Measurements from ENCODE around the gene GNS.

GNS gene

DNA sequence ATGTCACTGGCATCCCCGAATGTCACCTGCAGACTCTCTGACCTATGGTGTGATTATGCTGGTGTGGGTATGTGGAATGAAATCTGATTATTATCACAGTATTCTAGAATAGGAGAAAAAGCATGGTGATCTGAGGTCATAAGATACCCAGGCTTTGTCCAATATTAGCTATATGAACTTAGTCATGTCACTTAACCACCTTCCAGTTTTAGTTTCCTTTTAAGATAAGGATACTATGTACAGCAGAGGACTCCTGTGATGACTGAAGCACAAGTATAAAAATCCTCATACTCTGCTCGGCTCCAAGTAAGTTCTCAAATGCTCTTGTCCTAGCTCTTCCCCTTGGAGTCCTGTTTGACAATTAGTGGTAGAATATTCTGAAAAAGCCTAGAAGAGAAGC is 2.8 kb downstream of the GNS start:
- H3K27ac ChIP-seq: no peak overlapping the region
- TF ChIP-seq ZFX (IDR thresholded peaks at IDR 0.05; ENCODE audit: borderline replicate concordance): no peak
- TF ChIP-seq, protein P1, sequence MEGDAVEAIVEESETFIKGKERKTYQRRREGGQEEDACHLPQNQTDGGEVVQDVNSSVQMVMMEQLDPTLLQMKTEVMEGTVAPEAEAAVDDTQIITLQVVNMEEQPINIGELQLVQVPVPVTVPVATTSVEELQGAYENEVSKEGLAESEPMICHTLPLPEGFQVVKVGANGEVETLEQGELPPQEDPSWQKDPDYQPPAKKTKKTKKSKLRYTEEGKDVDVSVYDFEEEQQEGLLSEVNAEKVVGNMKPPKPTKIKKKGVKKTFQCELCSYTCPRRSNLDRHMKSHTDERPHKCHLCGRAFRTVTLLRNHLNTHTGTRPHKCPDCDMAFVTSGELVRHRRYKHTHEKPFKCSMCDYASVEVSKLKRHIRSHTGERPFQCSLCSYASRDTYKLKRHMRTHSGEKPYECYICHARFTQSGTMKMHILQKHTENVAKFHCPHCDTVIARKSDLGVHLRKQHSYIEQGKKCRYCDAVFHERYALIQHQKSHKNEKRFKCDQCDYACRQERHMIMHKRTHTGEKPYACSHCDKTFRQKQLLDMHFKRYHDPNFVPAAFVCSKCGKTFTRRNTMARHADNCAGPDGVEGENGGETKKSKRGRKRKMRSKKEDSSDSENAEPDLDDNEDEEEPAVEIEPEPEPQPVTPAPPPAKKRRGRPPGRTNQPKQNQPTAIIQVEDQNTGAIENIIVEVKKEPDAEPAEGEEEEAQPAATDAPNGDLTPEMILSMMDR (IDR thresholded peaks at IDR 0.05): no peak

DNA sequence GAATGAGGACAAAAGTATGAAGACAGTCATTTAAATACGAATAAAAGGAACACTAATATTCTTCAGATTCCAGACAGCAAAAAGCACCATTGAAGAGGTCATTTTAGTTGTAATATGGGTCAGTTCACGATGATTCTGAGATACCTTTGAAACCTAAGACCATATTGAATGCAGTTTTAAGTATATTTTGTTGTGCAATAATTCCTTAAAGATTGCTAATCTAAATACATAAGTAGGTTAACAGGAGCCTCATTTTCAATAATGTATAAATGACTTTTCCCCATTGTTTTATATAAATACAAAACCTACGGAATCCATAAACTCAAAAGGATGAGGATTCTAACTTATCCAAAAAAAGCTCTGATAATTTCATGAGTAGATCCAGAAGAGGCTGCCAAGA is 5.8 kb downstream of the GNS start:
- no peak for TF ChIP-seq ZFX (IDR thresholded peaks at IDR 0.05; ENCODE audit: borderline replicate concordance)
- no peak overlapping the region for H3K27ac ChIP-seq

DNA sequence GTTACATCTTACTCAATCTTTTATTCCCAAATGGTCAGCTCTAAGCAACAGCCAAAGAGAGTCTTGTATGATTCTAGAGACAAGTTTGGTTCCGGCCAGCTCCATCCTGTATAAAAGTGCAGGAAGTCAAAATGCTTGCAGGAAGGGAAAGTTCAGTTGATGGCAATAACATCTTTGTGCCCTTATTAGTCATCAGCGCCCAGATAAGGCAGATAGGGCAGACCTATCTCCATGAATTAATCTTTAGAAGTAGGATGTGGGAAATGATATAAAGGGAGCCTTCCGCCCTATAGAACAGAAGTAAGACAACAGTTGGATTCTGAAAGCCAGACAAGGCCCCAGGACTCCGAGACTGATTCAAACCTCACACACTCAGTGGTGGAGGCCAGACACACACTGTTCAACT is 6.4 kb downstream of the GNS start:
- no peak overlapping the region for H3K27ac ChIP-seq
- TF ChIP-seq, protein P1 (IDR thresholded peaks at IDR 0.05): no peak
- TF ChIP-seq ZFX (IDR thresholded peaks at IDR 0.05; ENCODE audit: borderline replicate concordance): no peak

DNA sequence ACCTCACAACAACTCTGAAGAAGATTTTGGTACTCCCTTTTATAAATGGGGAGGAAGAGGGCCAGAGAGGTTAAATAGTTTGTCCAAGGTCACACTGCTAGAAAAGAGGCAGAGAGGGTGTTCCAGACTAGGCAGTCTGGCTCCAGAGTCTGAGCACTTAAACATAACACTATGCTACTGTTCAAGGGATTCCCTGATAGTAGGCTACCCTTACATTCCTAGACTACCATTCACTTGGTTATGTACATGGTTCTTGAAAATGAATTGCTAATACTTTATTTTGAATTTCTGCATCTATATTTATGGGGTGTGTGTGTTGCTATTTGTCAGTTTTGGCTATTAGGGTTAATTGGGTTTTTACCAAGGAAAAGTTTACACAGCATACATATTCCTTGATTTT is 7.2 kb downstream of the GNS start:
- no peak overlapping the region for H3K27ac ChIP-seq
- TF ChIP-seq, protein P1 (IDR thresholded peaks at IDR 0.05): no peak
- no peak for TF ChIP-seq ZFX (IDR thresholded peaks at IDR 0.05; ENCODE audit: borderline replicate concordance)

DNA sequence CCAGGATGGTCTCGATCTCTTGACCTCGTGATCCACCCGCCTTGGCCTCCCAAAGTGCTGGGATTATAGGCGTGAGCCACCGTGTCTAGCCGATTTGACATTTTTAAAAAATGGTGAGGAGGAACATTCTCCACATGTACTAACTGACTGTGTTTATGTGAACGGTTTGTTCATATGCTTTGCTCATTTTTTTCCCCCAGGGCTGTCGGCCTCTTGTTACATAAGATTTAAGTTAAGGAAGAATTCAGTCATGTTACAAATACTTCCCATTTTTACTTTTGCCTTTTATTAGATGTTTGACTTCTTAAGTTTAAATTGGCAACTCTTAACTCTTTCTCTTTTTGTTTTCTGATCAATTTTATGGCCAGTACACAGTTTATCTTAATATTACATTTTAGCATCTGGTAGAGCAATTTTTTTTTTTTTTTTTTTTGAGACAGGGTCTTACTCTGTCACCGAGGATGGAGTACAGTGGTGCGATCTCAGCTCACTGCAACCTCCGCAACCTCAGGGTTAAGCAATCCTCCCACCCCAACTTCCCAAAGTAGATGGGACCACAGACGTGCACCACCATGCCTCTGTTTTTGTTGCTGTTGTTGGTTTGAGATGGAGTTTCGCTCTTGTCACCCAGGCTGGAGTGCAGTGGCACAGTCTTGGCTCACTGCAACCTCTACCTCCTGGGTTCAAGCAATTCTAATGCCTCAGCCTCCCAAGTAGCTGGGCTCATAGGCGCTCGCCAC is 9.6 kb downstream of the GNS start:
- H3K27ac ChIP-seq: no peak overlapping the region

DNA sequence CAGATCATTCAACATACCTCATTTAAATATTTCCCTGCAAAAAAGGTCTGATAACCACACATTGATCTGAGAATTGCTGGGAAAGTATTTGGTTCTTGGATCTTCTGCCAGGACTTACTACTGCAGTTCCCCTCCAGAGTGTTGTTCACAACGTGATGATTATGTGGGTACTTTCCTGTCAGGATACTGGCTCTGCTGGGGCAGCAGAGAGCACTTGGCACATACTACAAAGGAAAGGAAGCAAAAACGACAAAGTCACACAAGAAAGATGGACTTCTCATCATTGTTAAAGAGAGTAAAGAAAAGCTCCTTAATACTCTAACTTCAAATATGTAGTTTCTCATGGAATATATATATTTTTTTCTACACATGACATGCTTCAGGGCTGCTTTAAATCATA is 11.5 kb downstream of the GNS start:
- H3K27ac ChIP-seq: no peak overlapping the region
- TF ChIP-seq, protein P1 (IDR thresholded peaks at IDR 0.05): no peak
- TF ChIP-seq ZFX (IDR thresholded peaks at IDR 0.05; ENCODE audit: borderline replicate concordance): no peak

More for the DNA sequence above, 9.6 kb downstream of the GNS start:
- no peak for TF ChIP-seq ZFX (IDR thresholded peaks at IDR 0.05; ENCODE audit: borderline replicate concordance)
- TF ChIP-seq, protein P1 (IDR thresholded peaks at IDR 0.05): no peak

DNA sequence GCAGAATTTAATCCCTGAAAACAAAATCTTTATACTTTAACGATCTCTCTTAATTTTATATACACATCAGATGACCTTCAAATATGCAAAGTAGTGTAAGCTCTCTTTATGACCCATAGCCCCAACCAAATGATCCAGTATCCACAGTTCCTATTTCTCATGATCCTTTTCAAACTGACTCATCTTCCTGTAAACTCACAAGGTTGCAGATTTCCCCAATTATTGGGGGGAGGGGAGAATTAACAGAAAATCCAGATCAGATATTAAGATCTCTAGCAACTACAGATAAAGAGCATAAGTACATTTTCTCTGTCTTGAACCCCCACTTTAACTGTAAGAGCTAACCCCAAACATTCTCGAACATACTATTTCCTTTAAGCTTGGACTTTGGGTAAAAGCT is 12.5 kb downstream of the GNS start:
- H3K27ac ChIP-seq: no peak overlapping the region
- no peak for TF ChIP-seq ZFX (IDR thresholded peaks at IDR 0.05; ENCODE audit: borderline replicate concordance)
- TF ChIP-seq, protein P1 (IDR thresholded peaks at IDR 0.05): no peak

DNA sequence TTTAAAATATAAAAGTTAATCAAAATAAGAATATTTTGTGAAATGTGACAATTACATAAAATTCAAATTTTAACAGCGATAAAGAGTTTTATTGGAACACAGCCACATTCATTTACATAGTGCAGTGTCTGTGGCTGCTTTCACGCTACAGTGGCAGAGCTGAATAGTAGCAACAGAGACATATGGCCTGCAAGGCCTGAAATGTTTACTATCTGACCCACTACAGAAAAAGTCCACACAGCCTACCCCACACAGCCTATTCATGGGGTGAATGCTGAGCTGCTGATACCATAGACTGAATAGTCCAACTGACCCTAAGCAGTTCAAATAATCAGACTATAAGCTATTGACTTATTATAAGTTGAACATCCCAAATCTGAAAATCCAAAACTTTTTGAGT is 13.2 kb downstream of the GNS start:
- peak overlapping the region; percentile 21 for H3K27ac ChIP-seq
- no peak for TF ChIP-seq ZFX (IDR thresholded peaks at IDR 0.05; ENCODE audit: borderline replicate concordance)
- TF ChIP-seq, protein P1 (IDR thresholded peaks at IDR 0.05): no peak
